GM12878 (cell line): ENCODE data around the gene SHCBP1L.

Source experiments
- EP300 ChIP-seq, 2 experiments: fragments of 150-350 bp in 1 of 2; IDR thresholded peaks; 2 replicates each; pipeline ENCODE4 v1.6.1; 2011 to 2012; ENCODE audit warnings: low read depth in 2 of 2, low read length in 2 of 2, borderline replicate concordance in 1 of 2, improper control_type of control experiment in 1 of 2, inconsistent platforms in 1 of 2; ENCODE audit not compliant: control insufficient read depth in 1 of 2
- EZH2 ChIP-seq: IDR thresholded peaks from 2 replicates; pipeline ENCODE4 v1.6.1; 2012; ENCODE audit warnings: low read depth, mild to moderate bottlenecking, control low read depth, inconsistent platforms, low read length, borderline replicate concordance; ENCODE audit not compliant: control insufficient read depth
- FOXM1 ChIP-seq: IDR thresholded peaks from 2 replicates; pipeline ENCODE4 v1.6.1; 2012; ENCODE audit warnings: low read depth, mild to moderate bottlenecking, inconsistent platforms, low read length, moderate library complexity
- NRF1 ChIP-seq: conservative IDR thresholded peaks from 2 replicates; pipeline ENCODE4 v1.6.1; 2011; ENCODE audit warnings: mild to moderate bottlenecking, low read depth, low read length, improper control_type of control experiment
- PAX8 ChIP-seq: fragments of 450-650 bp; IDR thresholded peaks from 2 replicates; pipeline ENCODE4 v1.6.1; 2017; ENCODE audit warnings: mild to moderate bottlenecking, moderate library complexity
- POLR2AphosphoS5 ChIP-seq: IDR thresholded peaks from 2 replicates; pipeline ENCODE4 v1.6.1; 2011; ENCODE audit warnings: mild to moderate bottlenecking, low read length, inconsistent platforms
- TARDBP ChIP-seq: IDR thresholded peaks from 2 replicates; pipeline ENCODE4 v1.6.1; 2016; ENCODE audit warnings: borderline replicate concordance
- TCF3 ChIP-seq: IDR thresholded peaks from 2 replicates; pipeline ENCODE4 v1.6.1; 2012; ENCODE audit warnings: low read depth, mild to moderate bottlenecking, low read length, borderline replicate concordance; ENCODE audit not compliant: insufficient read depth
- ZNF274 ChIP-seq: IDR thresholded peaks from one replicate; pipeline ENCODE4 v1.8.0; 2011; ENCODE audit not compliant: insufficient read length, insufficient read depth
- TF ChIP-seq, protein P1 (sequence below): fragments of 450-650 bp; IDR thresholded peaks from 2 replicates; pipeline ENCODE4 v1.6.1; 2018; ENCODE audit warnings: borderline replicate concordance, mild to moderate bottlenecking; ENCODE audit not compliant: partially characterized antibody
- TF ChIP-seq, protein P2 (sequence below), 3 experiments: IDR thresholded peaks in 2 of 3; conservative IDR thresholded peaks in 1 of 3; 2 replicates each; pipeline ENCODE4 v1.5.1; 2011; ENCODE audit warnings: low read depth in 3 of 3, low read length in 3 of 3, mild to moderate bottlenecking in 3 of 3, control low read depth in 2 of 3, moderate library complexity in 2 of 3, inconsistent platforms in 1 of 3, mixed read lengths in 1 of 3; ENCODE audit not compliant: control insufficient read depth in 2 of 3, insufficient read depth in 1 of 3; ENCODE audit errors: extremely low read depth in 1 of 3
- TF ChIP-seq, protein P3 (sequence below): IDR thresholded peaks from 2 replicates; pipeline ENCODE4 v1.6.1; 2012; ENCODE audit warnings: low read depth, low read length, improper control_type of control experiment

DNA sequence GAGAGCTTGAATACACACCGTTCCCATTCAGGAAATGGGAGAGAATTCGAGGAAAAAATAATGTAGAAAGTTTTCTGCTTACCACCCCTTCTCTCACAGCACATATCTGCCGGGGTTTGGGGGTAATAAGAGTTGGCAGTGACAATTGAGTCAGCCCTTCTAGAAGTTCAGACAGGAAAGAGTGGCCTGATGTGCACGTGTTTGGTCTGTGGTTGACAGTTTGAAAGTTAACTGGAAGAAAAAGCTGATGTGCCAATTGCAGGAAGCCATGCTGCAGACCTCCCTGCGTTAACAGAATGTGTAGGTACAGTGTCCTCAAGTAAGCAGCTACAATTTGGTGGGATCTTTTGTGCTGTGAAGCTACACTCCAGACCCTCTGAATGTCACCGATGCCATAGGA, 63.0 kb downstream of the SHCBP1L start:
- TF ChIP-seq, protein P1, sequence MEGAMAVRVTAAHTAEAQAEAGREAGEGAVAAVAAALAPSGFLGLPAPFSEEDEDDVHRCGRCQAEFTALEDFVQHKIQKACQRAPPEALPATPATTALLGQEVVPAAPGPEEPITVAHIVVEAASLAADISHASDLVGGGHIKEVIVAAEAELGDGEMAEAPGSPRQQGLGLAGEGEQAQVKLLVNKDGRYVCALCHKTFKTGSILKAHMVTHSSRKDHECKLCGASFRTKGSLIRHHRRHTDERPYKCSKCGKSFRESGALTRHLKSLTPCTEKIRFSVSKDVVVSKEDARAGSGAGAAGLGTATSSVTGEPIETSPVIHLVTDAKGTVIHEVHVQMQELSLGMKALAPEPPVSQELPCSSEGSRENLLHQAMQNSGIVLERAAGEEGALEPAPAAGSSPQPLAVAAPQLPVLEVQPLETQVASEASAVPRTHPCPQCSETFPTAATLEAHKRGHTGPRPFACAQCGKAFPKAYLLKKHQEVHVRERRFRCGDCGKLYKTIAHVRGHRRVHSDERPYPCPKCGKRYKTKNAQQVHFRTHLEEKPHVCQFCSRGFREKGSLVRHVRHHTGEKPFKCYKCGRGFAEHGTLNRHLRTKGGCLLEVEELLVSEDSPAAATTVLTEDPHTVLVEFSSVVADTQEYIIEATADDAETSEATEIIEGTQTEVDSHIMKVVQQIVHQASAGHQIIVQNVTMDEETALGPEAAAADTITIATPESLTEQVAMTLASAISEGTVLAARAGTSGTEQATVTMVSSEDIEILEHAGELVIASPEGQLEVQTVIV, result no peak
- TF ChIP-seq FOXM1 (no peak), ZNF274 (no peak), EP300 (IDR thresholded peaks at IDR 0.05; ENCODE audit: borderline replicate concordance in 1 of 2, control insufficient read depth in 1 of 2, low read depth in 2 of 2, low read length in 2 of 2) (no peak), TARDBP (no peak), TCF3 (no peak), POLR2AphosphoS5 (no peak), NRF1 (no peak), EZH2 (no peak), PAX8 (no peak)
- TF ChIP-seq, protein P2, sequence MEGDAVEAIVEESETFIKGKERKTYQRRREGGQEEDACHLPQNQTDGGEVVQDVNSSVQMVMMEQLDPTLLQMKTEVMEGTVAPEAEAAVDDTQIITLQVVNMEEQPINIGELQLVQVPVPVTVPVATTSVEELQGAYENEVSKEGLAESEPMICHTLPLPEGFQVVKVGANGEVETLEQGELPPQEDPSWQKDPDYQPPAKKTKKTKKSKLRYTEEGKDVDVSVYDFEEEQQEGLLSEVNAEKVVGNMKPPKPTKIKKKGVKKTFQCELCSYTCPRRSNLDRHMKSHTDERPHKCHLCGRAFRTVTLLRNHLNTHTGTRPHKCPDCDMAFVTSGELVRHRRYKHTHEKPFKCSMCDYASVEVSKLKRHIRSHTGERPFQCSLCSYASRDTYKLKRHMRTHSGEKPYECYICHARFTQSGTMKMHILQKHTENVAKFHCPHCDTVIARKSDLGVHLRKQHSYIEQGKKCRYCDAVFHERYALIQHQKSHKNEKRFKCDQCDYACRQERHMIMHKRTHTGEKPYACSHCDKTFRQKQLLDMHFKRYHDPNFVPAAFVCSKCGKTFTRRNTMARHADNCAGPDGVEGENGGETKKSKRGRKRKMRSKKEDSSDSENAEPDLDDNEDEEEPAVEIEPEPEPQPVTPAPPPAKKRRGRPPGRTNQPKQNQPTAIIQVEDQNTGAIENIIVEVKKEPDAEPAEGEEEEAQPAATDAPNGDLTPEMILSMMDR (IDR thresholded peaks at IDR 0.05 in 2 of 3, conservative IDR thresholded peaks at IDR 0.05 in 1 of 3; ENCODE audit: control insufficient read depth in 2 of 3, extremely low read depth in 1 of 3, insufficient read depth in 1 of 3, low read depth in 3 of 3, low read length in 3 of 3), result no peak
- TF ChIP-seq, protein P3, sequence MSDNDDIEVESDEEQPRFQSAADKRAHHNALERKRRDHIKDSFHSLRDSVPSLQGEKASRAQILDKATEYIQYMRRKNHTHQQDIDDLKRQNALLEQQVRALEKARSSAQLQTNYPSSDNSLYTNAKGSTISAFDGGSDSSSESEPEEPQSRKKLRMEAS, result no peak
